AG08395 (cell line): ENCODE results near the gene AFF3.

Experiments used
- DNase-seq: peaks from one replicate; pipeline ENCODE4 v3.0.0; 2012; ENCODE audit warnings: mixed read lengths, low spot score

The AFF3 gene

DNA sequence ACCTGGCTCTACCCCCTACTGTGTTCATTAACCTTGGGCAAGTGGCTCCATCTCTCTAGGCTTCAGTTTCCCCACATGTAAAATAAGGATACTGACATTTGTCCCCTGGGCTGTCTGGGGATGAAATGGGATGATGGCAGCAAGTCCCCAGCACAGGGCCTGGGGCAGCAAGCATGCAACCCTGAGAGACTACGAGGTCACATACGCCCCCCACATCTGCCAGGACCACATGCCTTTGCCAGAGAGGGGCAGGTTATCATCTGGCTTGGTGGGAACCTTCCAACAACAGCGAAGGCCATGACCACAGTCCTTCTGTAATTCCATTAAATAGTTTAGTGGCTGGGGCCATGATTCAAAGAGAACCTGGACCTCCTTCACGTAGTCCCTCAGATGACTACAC, 506.7 kb downstream of the AFF3 start:
- DNase-seq = no peak

DNA sequence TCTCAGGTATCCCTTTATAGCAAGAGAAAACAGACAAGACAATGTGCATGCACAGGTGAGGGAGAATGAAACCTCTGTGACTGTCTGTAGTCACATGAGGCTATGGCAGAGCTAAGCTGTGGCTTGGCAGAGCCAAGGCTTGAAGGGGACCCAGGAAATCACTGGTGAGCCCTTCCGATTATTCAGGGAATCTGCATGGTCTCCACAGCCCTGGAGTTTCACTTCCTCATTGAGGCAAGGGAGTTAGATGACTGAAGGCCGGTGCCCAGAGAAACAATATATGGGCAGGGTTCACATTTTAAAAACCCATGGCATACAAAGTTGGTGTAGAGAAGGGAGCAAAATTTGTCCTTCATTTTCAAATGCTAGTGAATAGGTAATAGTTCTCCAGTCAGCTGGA, 508.2 kb downstream of the AFF3 start:
- no peak for DNase-seq

GRCh38 chr2:99631700-99632099, 510.7 kb downstream of the AFF3 start:
- DNase-seq = no peak

- DNase-seq = no peak
These were observed 513.1 kb downstream of the AFF3 start for GRCh38 chr2:99629320-99629719.

GRCh38 chr2:99626158-99626557, 516.2 kb downstream of the AFF3 start:
- no peak for DNase-seq

GRCh38 chr2:99624677-99625076, 517.7 kb downstream of the AFF3 start:
- DNase-seq = no peak

- DNase-seq = no peak
These were observed 518.8 kb downstream of the AFF3 start for GRCh38 chr2:99623613-99624012.

DNA sequence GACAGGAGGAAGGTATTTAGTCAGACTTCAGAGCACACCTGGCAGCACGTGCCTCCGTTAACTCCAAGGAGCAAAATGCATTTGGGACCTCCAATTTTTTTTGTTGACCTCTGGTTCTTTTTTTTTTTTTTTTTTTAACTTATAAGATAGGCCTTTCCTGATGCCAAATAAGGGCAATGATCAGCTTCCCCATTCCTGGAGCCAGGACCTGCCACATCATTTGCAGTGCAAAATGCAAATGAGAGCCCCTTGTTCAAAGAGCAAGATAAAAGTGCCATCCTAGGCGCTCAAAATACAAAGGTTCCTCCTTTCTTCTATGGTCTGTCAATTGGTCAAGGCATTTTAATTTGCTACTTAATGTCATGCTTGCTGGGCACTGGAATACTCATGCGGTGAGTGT, 519.4 kb downstream of the AFF3 start:
- DNase-seq = no peak

- no peak for DNase-seq
These were observed 519.9 kb downstream of the AFF3 start for GRCh38 chr2:99622534-99622933.

DNA sequence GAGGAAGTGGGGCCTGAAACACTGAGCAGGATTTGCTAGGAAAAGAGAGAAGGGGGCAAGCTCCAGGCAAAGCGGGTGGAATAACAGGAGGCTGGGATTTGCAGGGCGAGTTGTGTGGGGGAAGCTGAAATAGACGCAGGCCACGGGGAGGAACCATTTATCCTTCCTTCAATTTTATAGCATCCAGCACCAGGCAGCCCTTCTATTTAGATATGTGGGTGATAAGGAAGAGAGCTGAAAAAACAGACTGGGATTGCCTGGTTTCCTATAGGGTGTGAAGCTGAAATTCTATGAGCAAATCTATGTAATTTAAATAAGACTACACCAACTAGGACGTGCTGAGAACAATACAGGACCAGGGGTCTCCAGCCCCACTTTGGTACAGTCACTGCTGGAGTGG, 520.6 kb downstream of the AFF3 start:
- DNase-seq = no peak

DNA sequence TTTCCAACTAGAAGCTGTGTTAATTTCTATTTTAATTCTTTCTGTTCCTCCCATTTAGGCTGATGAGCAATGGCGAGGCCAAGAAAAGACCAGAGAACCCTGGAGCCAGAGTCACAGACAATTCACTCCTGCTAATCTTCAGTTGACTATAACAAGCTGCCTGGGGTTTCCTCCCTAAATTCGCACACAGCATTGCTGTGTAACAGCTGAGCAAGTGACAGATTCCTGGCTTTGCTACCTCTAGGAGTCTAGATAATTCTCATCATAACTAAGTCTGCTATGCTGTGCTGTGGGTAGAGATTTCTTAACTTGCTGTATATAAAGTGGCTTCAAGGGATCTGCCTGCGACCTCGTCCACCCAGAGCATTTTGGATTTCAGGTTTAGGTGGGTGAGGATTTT, 521.3 kb downstream of the AFF3 start:
- no peak for DNase-seq

- DNase-seq = no peak
These were observed 523.2 kb downstream of the AFF3 start for GRCh38 chr2:99619151-99619550.

DNA sequence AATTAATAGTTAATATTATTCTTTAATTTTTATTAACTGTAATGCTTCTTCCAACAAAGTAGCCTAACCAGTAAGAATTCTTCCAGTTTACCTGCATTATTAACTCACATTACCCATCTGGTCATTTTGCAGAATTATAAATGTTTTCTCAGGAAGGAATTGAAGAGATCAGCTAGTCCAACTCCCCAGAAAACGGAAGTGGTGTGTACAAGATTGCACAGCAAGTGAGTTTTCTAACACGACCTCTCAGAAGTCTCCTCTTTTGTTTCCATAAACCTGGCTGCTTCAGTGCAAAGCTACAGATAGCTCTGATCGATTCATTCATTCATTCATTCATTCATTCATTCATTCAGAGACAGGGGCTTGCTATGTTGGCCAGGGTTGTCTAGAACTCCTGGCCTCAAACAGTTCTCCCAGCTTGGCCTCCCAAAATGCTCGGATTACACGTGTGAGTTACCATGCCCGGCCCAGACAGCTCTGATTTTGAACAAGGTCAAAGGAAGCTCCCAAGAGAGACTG, 523.8 kb downstream of the AFF3 start:
- no peak for DNase-seq

GRCh38 chr2:99617811-99618210, 524.6 kb downstream of the AFF3 start:
- no peak for DNase-seq

DNA sequence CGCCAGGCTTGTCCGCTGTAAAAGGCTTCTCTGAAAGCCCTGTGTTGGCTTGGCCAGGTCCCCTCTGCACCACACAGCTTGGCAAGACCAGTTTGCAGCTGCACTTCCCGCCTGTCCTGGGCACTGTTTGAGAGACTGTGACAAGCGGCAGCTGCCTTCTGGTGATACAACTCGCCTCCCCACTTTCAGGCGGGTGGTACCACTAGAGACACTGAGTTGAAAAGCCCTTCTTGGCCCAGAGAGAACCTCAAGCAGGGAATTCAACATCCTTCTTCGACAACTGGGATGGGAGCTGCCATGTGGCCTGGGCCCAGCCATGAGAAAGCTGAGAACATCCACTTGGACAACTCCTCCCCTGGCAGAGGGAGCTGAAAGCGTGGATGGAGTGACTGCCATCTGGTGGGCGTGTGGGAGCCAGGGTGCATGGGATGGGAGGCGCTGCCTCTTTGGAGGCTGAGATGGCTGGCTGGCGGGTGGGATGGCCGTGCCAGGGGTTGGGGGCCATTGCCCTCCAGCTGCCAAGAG, 527.1 kb downstream of the AFF3 start:
- DNase-seq = no peak

GRCh38 chr2:99613980-99614379, 528.4 kb downstream of the AFF3 start:
- no peak for DNase-seq

DNA sequence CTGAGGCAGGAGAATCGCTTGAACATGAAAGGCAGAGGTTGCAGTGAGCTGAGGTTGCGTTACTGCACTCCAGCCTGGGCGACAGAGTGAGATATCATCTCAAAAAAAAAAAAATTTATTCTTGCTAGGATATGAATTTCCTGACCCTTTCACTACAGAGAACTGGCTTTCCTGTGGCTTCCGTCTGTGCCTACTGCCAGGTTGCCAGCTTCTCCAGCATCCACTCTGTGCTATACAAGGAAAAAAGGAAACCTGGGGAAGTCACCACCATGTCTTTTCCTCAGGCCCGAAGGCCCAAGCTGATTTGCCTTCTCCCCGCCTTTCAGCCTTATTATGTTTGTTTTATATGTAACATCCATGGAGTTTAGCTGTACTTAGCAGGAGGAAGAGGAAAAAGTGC, 530.6 kb downstream of the AFF3 start:
- no peak for DNase-seq

- no peak for DNase-seq
These were observed 531.4 kb downstream of the AFF3 start for GRCh38 chr2:99611034-99611433.

DNA sequence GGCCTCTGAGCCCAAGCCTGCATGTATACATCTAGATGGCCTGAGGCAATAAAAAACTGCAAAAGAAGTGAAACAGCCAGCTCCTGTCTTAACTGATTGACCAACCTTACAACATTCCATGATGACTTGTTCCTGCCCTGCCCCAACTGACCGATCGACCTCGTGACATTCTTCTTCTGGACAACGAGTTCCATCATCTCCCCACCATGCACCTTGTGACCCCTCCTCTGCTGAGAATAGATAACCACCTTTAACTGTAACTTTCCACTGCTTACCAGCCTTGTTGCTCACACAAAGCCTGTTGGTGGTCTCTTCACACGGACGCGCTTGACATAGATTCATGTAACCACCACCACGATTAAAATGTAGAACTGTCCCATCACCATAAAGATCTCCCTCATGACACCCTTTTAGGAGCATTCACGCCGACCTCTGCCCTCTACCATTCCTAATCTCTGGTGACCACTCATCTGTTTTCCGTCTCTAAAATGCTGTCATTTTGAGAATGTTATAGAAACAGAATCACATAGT, 532.5 kb downstream of the AFF3 start:
- DNase-seq = no peak

DNA sequence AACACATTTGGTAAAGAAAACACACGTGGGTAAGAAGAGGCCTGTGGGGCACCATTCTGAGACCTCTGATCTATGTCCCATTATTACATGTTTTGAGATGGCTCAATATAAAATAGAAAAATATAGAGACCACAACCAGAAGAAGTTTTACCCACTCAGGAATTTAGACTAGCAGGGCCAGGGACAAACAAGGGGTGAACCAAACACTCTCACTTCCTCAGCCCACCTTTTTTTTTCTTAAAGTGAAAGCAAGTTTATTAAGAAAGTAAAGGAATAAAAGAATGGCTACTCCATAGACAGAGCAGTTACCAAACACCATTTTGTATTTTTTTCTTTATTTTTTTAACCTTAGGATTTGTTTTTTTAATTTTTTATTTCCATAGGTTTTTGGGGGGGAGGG, 533.5 kb downstream of the AFF3 start:
- no peak for DNase-seq

- DNase-seq = no peak
These were observed 534.4 kb downstream of the AFF3 start for GRCh38 chr2:99607861-99608491.

GRCh38 chr2:99607454-99607853, 534.9 kb downstream of the AFF3 start:
- no peak for DNase-seq

DNA sequence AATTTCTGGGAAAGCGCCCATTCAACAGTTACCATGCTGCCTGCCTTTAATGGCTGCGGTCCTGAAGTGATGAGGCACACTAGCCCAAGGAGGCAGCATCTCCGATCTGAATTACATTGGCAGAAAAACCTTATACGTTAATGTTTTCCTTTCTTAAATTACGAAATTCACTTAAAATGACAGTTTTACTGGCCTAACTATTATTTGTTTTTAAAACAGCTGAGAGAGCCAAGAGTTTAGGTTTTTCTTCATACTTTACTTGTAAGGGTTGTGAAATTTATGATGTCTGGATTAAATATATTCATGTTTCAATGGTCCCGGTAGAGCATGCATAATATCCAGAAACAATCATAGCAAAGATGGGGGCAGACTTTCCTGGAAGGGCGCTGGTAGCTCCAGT, 537.4 kb downstream of the AFF3 start:
- DNase-seq = no peak

DNA sequence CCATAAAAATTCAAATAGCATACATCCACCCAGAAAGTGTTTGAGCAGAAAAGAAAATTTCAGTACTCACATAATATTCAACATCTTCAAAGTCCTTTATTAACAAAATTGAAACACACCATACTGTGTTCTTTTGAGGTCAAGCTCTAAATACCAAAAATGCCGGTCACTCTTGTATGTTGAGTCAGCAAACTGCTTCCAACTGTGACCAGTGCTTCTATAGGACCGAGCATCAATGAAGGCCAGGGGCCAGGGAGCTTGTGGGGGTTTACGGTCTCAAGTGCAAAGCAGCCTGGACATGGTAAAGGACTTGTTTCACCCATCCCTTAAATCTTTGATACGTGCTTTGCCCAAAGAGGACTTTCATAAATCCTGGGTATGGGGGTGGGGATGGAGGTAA, 539.9 kb downstream of the AFF3 start:
- DNase-seq = peak; percentile 67
